DND-41 (cell line): ENCODE measurements around the gene GPR18.

Experiments
- ATAC-seq: fragments of 200-7000 bp; cut with Tn5 transposase; 3 replicates; pipeline ENCODE4 v1.9.1; 2021; ENCODE audit warnings: low read depth; ENCODE audit not compliant: insufficient read depth
- DNase-seq: peaks from one replicate; pipeline ENCODE4 v3.0.0-alpha.2; 2020
- H2AFZ ChIP-seq: 2 replicates; pipeline ENCODE4 v1.6.0; 2012; ENCODE audit warnings: low read depth, low read length
- H3K27ac ChIP-seq: 2 replicates; pipeline ENCODE4 v1.5.1; 2012; ENCODE audit warnings: low read length, inconsistent platforms
- H3K27me3 ChIP-seq: fragments of 200-600 bp; sonication (generic); 2 replicates; pipeline ENCODE4 v1.6.0; 2012; ENCODE audit warnings: low read length, mild to moderate bottlenecking, inconsistent platforms; ENCODE audit not compliant: insufficient read depth, poor library complexity
- H3K36me3 ChIP-seq: 2 replicates; pipeline ENCODE4 v1.5.1; 2012; ENCODE audit warnings: low read length, inconsistent platforms; ENCODE audit not compliant: insufficient read depth
- H3K4me1 ChIP-seq: 2 replicates; pipeline ENCODE4 v1.5.1; 2012; ENCODE audit warnings: mild to moderate bottlenecking, low read length; ENCODE audit not compliant: insufficient read depth
- H3K4me2 ChIP-seq: 2 replicates; pipeline ENCODE4 v1.6.0; 2012; ENCODE audit warnings: mild to moderate bottlenecking, moderate library complexity, low read length, inconsistent platforms; ENCODE audit not compliant: insufficient read depth
- H3K4me3 ChIP-seq, 2 experiments: fragments of 200-600 bp in 1 of 2; shearing (Covaris generic) in 1 of 2; 2 replicates each; pipeline ENCODE4 v1.5.1; 2012 to 2016; ENCODE audit warnings: inconsistent platforms in 2 of 2, low read length in 2 of 2, mild to moderate bottlenecking in 2 of 2, low read depth in 1 of 2, moderate library complexity in 1 of 2
- H3K79me2 ChIP-seq: 2 replicates; pipeline ENCODE4 v1.6.0; 2012; ENCODE audit warnings: low read length, inconsistent platforms; ENCODE audit not compliant: insufficient read depth
- H3K9ac ChIP-seq: 2 replicates; pipeline ENCODE4 v1.6.0; 2012; ENCODE audit warnings: low read depth, mild to moderate bottlenecking, inconsistent platforms, low read length, moderate library complexity
- H3K9me3 ChIP-seq: 2 replicates; pipeline ENCODE4 v1.5.1; 2012; ENCODE audit warnings: low read length, moderate library complexity, mild to moderate bottlenecking, inconsistent platforms; ENCODE audit not compliant: insufficient read depth, severe bottlenecking
- H4K20me1 ChIP-seq: 2 replicates; pipeline ENCODE4 v1.6.0; 2012; ENCODE audit warnings: low read length; ENCODE audit not compliant: insufficient read depth
- EZH2 ChIP-seq: IDR thresholded peaks from 3 replicates; pipeline ENCODE4 v1.6.1; 2012; ENCODE audit warnings: borderline replicate concordance, low read depth, mild to moderate bottlenecking, moderate library complexity, low read length, inconsistent platforms; ENCODE audit not compliant: severe bottlenecking
- TF ChIP-seq, protein P1 (sequence below): IDR thresholded peaks from 2 replicates; pipeline ENCODE4 v1.5.1; 2012; ENCODE audit warnings: borderline replicate concordance, low read length, moderate library complexity, mild to moderate bottlenecking; ENCODE audit not compliant: poor library complexity, severe bottlenecking; ENCODE audit errors: extremely low read depth

Gene GPR18

DNA sequence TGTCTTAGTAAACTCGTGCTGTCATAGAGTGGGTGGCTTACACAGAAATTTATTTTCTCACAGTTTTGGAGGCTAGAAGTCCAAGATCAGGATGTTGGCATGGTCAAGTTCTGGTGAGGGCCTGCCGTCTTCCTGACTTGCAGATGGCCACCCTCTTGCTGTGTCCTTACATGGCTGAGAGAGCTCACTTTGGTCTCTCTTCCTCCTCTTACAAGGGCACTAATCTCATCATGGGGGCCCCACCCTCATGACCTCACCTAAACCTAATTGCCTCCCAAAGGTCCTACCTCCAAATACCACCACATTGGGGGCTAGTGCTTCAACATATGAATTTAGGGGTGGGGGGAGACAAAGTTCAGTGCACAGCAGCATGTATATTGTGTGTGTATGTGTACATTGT, 14.3 kb upstream of the GPR18 start:
- TF ChIP-seq, protein P1, sequence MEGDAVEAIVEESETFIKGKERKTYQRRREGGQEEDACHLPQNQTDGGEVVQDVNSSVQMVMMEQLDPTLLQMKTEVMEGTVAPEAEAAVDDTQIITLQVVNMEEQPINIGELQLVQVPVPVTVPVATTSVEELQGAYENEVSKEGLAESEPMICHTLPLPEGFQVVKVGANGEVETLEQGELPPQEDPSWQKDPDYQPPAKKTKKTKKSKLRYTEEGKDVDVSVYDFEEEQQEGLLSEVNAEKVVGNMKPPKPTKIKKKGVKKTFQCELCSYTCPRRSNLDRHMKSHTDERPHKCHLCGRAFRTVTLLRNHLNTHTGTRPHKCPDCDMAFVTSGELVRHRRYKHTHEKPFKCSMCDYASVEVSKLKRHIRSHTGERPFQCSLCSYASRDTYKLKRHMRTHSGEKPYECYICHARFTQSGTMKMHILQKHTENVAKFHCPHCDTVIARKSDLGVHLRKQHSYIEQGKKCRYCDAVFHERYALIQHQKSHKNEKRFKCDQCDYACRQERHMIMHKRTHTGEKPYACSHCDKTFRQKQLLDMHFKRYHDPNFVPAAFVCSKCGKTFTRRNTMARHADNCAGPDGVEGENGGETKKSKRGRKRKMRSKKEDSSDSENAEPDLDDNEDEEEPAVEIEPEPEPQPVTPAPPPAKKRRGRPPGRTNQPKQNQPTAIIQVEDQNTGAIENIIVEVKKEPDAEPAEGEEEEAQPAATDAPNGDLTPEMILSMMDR = no peak
- no peak for TF ChIP-seq EZH2
- Histone ChIP-seq H3K4me2 (no peak overlapping the region), H3K4me1 (peaks cover 23% of the 10 kb centered on the region), H3K4me3 (no peak overlapping the region), H3K27me3 (no peaks in the 10 kb centered on the region), H2AFZ (no peak overlapping the region), H3K9me3 (peaks cover 4% of the 10 kb centered on the region), H3K27ac (no peak overlapping the region), H3K9ac (no peak overlapping the region), H3K36me3 (peaks cover 35% of the 10 kb centered on the region), H4K20me1 (peaks cover 35% of the 10 kb centered on the region), H3K79me2 (peaks cover 27% of the 10 kb centered on the region)
- ATAC-seq (no peak), DNase-seq (no peak)

DNA sequence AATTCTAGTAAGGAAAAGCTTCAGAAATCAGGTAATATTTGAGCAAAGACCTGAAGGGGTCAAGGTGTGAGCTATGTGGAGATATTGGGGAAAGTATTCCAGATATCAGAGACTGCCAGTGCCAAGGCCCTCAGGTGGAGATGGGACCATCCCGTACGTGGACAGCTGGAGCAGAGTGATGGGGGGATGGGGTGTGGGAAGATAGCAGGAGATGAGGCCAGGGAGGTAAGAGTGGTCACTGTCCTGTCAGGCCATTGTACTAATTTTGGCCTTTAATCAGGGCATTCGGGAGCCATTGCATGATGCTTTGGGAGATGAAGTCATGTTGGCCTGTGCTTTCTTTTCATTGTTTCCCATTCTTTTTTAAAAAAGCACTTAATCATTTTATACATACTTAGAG, 13.1 kb upstream of the GPR18 start:
- H3K27me3 ChIP-seq = no peaks in the 10 kb centered on the region
- peaks cover 23% of the 10 kb centered on the region for H3K4me1 ChIP-seq

DNA sequence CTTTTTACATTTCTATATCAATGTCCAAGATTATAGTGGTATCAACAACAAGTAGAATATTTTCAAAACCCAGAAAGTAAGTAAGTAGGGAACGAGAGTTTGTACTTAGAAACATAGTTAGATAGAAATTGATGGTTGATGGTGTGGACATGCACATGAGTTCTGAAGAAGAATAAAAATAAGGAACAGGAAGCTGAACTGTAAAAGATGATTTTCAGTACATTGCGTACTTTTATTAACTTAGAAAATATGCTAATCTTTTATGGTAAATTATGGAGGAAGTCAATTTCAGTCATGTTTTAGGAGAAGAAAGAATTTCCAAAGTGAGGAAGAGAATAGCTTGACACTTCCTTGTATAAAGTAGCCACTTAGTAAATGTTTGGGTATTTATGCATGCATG, 12.3 kb upstream of the GPR18 start:
- no peaks in the 10 kb centered on the region for H3K27me3 ChIP-seq
- DNase-seq (no peak), ATAC-seq (no peak)
- no peak overlapping the region for H3K4me2 ChIP-seq
- no peak for TF ChIP-seq EZH2
- TF ChIP-seq, protein P1 = no peak
- no peak overlapping the region for H3K27ac ChIP-seq
- peaks cover 4% of the 10 kb centered on the region for H3K9me3 ChIP-seq
- no peak overlapping the region for H3K9ac ChIP-seq
- H3K36me3 ChIP-seq = peaks cover 25% of the 10 kb centered on the region
- H3K79me2 ChIP-seq = peaks cover 29% of the 10 kb centered on the region
- no peak overlapping the region for H2AFZ ChIP-seq
- peaks cover 17% of the 10 kb centered on the region for H3K4me1 ChIP-seq
- H3K4me3 ChIP-seq = no peak overlapping the region
- peaks cover 22% of the 10 kb centered on the region for H4K20me1 ChIP-seq

More for the DNA sequence above, 13.1 kb upstream of the GPR18 start:
- ATAC-seq (no peak), DNase-seq (no peak)
- no peak overlapping the region for H3K4me3 ChIP-seq
- H3K9me3 ChIP-seq = peaks cover 4% of the 10 kb centered on the region
- TF ChIP-seq, protein P1 = no peak
- TF ChIP-seq EZH2 = no peak
- no peak overlapping the region for H2AFZ ChIP-seq
- H3K79me2 ChIP-seq = peaks cover 33% of the 10 kb centered on the region
- peaks cover 33% of the 10 kb centered on the region for H3K36me3 ChIP-seq
- no peak overlapping the region for H3K4me2 ChIP-seq
- H3K27ac ChIP-seq = no peak overlapping the region
- H4K20me1 ChIP-seq = peaks cover 29% of the 10 kb centered on the region
- no peak overlapping the region for H3K9ac ChIP-seq

DNA sequence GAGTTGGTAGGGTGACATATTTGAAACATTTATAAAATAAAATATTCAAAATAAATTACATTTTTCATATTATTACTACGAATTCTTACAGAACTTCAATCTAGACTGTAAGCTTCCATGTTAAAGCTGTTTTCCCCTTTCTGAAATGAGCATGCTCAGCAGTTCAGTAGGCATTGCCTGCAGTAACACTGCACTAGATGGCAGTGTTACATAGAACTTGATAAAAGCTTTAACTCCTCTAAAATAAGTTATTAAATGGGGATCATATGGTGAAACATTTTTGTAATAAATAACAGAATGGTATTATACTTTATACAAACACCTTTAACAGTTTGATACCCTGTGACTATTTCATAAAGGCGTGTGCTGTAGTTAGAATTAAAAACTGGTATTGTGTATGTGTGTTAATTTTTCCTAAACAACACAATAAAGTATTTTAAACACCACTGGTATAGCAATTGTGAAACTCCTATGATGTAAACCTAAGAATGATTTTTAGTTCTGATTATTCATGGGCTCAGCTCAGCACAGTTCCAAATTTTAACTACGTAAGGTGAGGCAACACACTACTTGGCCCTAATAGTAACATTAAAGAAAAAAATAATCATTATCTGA, 11.6 kb upstream of the GPR18 start:
- Histone ChIP-seq H3K79me2 (peaks cover 30% of the 10 kb centered on the region), H3K4me3 (no peak overlapping the region), H3K4me2 (no peak overlapping the region), H3K27me3 (no peaks in the 10 kb centered on the region), H3K4me1 (peaks cover 9% of the 10 kb centered on the region), H3K9ac (no peak overlapping the region), H2AFZ (no peak overlapping the region), H4K20me1 (peaks cover 16% of the 10 kb centered on the region), H3K36me3 (peaks cover 25% of the 10 kb centered on the region), H3K9me3 (peaks cover 4% of the 10 kb centered on the region), H3K27ac (no peak overlapping the region)
- ATAC-seq = peak; percentile 72
- TF ChIP-seq EZH2 = no peak
- TF ChIP-seq, protein P1 = peak; percentile 76
- DNase-seq = no peak
